GM10847 (cell line): ENCODE data around the gene CLDN7.

Experiments
- POLR2A ChIP-seq: IDR thresholded peaks from 2 replicates; pipeline ENCODE4 v1.6.1; 2011; ENCODE audit not compliant: insufficient read length; ENCODE audit errors: extremely low read depth

The CLDN7 gene

DNA sequence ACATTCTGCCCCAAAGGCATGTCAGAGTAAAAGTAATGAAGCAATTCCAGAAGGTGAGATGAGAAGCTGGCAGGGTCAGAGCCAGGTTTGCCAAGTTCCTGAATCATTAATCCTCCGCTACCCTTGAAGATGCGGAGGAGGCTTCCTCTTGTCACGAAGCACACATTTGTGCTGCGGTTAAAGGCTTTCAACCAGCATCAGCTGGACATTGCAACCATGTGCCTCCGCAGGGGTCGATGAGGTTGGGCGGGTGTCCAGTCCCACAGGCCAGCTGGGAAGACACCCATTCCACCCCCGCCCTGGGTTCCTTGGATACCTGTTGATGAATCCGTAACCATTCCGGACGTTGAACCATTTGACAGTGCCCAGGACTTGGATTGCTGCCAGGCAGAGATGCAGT is 30.9 kb upstream of the CLDN7 start:
- no peak for TF ChIP-seq POLR2A

DNA sequence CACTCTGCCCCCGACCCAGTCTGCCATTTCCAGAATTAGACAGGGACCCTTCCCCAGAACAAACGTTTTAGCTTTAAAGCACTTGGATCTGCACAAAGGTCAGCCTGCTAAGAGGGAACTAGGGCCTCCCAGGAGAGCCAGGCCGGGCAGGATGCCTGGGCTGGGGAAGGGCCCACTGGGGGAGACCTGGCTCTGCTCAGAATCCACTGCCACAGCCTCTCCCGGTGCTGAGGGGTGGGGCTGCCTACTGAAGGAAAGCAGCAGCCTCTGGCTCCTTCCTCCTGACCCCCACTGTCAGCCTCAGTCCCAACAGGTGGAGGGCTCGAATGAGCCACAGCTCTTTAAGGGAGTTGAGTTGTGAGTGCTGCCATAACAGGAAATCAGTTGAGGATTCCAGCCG is 30.5 kb upstream of the CLDN7 start:
- TF ChIP-seq POLR2A = no peak

DNA sequence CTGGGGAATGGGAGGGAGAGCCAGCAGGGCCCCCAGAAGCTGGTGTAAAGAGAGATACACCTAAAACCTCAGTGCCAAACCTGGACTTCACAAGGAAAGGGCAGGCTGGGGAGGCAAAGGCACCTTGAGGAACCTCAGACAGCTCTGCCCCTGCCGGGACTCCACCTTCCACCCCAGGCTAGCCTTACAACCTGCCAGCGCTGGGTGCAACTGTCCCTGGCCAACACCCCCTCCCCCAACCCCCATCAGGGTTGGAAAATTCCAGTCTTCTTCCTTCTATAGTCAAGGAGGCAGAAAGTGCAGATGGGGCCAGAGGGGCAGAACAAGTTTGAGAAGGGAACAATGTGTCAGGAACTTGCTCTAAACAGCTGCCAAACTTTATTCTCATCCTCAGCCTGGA is 29.9 kb upstream of the CLDN7 start:
- no peak for TF ChIP-seq POLR2A

DNA sequence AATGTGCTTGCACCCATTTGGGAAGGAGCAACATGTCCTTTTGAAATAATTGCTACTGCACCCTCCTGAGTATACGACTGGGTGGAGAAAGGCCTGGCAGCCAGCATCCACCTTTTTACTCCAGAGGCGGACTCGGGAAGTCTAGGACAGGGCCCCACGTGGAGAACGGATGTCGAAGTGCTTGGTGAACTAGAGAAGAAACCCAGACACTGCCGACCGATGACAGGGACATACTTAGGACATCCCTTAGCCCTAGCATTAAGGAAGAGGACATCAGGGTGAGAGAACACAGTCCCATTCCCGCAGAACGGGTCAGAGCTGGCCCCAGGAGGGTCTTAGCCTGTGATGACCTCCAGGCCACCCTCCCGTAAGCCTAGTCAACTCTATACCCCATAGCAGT is 28.4 kb upstream of the CLDN7 start:
- no peak for TF ChIP-seq POLR2A

DNA sequence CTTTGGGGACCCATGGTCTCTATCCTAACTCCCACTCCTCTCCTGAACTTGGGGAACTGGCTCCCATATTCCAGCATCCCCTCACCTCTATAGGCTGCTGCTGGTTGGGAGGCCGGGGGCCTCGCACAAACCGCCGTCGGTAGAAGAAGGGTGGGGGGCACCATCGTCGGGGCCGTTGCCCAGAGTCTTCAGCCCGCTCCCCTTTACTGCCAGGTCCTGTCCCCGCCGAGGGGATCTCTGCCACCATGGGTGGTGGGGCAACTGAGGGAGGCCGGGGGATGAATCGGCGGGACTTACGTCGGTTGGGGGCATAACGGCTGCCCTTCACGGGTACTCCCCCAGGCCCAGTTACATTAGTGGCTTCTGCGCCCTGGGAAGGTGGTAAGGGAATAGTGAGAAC is 27.9 kb upstream of the CLDN7 start:
- no peak for TF ChIP-seq POLR2A

DNA sequence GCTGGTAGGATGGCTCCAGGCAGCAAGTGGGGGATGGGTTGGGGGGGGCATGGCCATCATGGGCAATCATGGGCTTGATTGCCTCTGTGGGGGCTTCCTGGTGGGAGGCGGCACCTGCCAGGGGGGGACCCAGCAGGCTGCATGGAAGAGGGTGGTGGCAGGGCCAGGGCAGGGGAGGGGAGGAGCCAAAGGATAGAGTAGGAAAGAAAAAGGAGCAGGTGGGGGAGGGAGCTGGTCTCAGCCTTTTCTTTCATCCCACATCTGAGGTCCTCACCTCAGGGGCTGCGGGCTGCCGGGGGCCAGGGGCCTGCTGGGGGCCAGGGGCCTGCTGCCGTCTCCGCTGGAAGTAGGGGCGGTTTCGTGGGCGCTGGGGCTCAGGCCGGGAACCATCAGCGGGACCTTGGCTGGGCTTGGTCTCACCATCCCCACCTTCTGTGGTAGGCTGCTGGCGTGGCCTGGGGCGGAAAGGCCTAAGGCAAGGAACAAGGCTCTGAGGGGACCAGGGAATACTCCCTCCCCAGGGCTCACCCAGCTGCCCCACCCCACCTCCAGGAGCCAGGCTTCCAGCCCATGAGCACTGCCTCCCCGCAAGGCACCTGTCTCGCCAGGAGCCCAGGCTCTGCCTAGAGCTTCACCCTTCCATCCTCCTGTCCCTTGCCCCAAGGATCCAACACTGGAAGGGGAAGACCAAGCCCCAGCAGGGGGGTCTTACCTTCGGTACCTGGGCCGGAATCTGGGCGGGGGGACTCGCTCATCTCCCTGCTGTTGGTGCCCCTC is 27.2 kb upstream of the CLDN7 start:
- no peak for TF ChIP-seq POLR2A

DNA sequence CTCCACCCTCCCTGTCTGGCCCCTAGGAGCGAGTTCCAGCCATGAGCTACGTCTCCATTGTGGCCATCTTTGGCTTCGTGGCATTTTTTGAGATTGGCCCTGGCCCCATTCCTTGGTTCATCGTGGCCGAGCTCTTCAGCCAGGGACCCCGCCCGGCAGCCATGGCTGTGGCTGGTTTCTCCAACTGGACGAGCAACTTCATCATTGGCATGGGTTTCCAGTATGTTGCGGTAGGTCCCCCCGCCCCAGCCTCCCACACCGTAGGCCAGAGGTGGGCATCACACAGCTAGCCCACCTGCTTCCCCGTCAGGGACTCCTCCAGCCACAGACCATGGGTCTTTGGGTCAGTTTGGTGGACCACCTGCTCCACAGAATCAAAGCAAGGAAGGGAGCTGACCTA is 23.4 kb upstream of the CLDN7 start:
- TF ChIP-seq POLR2A = no peak

DNA sequence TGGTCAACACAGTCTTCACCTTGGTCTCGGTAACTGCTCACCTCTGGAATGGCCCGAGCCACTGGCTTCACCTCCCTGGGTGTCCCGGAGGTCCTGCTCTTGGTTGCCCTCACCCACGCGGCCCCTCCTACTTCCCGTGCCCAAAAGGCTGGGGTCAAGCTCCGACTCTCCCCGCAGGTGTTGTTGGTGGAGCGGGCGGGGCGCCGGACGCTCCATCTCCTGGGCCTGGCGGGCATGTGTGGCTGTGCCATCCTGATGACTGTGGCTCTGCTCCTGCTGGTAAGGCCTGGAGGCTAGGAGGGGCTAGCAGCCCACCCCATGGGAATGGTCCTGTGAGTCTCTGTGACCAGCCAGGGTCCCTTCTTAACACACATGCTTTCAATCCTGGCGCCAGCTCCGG is 22.6 kb upstream of the CLDN7 start:
- TF ChIP-seq POLR2A = no peak

DNA sequence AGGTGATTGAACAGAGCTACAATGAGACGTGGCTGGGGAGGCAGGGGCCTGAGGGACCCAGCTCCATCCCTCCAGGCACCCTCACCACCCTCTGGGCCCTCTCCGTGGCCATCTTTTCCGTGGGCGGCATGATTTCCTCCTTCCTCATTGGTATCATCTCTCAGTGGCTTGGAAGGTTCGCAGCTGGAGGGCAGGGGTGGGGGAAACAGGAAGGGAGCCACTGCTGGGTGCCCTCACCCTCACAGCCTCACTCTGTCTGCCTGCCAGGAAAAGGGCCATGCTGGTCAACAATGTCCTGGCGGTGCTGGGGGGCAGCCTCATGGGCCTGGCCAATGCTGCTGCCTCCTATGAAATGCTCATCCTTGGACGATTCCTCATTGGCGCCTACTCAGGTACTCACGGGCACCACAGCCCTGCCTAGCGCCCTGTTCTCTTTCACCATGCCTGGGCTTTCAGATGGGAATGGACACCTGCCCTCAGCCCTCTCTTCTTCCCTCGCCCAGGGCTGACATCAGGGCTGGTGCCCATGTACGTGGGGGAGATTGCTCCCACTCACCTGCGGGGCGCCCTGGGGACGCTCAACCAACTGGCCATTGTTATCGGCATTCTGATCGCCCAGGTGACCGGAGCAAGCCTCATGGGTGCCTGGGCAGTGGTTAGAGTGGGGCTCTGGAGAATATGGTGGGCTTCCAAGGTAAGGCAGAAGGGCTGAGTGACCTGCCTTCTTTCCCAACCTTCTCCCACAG is 21.4 kb upstream of the CLDN7 start:
- TF ChIP-seq POLR2A = no peak

DNA sequence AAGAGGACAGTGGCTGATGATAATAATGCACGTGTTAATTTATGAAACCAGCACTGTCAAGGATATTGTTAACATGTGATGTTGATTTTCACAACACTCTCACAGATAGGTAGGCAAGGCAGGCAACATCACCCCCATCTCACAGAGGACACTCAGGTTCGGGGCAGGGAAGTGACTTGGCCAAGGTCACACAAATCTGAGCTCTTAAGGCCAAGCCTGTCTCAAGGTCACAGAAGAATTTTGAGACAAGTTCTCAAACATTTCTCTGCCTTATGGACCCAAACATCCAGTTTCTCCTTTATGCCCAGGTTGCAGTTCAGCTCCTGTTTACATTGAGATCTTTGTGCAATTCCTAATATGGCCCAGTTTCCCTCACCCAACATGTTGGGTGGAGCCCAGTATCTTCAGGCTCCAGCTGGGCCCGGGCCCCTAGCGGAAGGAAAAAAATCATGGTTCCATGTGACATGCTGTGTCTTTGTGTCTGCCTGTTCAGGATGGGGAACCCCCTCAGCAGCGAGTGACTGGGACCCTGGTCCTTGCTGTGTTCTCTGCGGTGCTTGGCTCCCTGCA is 20.6 kb upstream of the CLDN7 start:
- TF ChIP-seq POLR2A = no peak

DNA sequence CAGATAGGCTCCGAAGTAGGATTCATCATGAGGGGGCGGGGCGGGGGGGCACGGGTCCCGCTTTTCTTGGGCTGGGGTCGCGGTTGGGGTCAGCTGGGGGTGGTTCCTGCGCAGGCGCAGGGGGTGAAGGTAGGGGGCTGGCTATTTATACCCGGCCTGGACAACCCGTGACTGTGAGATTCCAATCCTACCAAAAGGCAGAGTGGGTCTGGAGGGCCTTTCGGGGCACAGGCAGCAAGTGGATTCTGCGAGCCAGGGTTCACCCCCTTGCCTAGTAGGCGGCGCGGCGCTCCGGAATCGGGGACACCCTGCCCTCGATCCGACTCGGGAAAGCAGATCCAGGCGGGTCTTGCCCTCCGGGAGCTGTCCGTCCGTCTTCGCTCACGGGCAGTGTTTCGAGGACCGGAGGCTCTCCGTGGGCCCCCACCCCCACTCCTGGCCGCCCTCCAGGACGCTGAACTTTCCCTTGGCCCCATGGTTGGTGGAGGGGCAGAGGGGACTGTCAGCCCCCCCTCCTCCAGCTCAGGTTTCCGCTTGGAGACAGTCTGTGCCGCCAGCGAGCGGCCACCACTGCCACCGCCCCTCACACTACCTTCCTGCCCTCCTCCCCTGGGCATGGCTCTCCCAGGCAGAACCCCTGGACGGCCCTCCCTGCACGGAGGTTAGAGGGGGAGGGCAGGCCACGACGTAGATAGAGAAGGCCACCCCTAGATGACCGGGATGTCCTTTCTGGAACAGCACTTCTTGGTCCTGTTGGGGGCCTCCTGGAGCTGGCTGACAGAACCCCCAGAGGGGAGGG is 19.9 kb upstream of the CLDN7 start:
- no peak for TF ChIP-seq POLR2A

DNA sequence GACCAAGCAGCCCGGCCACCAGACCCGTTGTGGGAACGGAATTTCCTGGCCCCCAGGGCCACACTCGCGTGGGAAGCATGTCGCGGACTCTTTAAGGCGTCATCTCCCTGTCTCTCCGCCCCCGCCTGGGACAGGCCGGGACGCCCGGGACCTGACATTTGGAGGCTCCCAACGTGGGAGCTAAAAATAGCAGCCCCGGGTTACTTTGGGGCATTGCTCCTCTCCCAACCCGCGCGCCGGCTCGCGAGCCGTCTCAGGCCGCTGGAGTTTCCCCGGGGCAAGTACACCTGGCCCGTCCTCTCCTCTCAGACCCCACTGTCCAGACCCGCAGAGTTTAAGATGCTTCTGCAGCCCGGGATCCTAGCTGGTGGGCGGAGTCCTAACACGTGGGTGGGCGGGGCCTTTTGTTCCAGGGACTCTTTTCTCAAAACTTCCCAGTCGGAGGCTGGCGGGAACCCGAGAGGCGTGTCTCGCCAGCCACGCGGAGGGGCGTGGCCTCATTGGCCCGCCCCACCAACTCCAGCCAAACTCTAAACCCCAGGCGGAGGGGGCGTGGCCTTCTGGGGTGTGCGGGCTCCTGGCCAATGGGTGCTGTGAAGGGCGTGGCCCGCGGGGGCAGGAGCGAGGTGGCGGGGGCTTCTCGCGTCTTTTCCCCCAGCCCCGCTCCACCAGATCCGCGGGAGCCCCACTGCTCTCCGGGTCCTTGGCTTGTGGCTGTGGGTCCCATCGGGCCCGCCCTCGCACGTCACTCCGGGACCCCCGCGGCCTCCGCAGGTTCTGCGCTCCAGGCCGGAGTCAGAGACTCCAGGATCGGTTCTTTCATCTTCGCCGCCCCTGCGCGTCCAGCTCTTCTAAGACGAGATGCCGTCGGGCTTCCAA is 19.0 kb upstream of the CLDN7 start, which contains the start of gene SLC2A4:
Gene SLC2A4 (plus strand): TSS at position 645 of the 879 bp plus-strand sequence. CDS start 217 bp downstream, at position 862.
- no peak for TF ChIP-seq POLR2A

DNA sequence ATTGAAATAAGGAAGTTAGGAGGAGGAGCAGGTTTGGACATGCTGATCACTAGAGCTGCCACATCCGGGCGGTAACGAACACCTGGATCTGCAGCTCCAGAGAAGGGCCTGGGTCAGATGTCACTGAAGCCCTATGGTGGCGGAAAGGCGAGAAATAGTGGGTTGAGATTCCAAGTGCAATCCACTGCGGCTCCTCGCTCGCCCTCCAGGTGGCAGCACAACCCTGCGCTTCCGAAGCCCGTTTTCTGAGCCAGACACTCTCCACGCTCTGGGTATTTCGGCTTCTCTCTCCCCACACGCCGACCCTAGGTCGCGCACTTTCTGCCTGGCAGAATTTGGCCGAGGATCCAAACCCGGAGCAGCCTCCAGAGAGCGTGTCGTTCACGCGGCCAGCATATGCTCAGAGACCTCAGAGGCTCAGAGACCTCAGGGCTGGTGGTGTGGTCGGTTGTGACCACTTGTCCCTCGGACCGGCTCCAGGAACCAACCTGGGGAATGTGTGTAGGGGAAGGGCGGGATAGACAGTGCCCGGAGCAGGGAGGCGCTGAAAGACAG is 18.3 kb upstream of the CLDN7 start:
- no peak for TF ChIP-seq POLR2A

DNA sequence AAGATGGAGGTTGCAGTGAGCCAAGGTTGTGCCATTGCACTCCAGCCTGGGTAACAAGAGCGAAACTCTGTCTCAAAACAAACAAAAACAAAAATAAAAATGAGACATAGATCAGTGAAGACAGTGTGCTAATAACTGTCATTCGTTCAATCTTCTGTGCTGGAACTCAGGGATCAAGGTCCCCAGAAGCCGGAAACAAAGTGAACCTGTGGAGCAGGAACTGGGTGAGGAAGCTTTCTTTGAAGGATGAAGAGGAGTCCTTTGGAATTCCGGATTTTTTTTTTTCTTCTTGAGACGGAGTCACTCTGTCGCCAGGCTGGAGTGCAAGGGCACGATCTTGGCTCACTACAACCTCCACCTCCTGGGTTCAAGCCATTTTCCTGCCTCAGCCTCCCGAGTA is 17.2 kb upstream of the CLDN7 start:
- no peak for TF ChIP-seq POLR2A

DNA sequence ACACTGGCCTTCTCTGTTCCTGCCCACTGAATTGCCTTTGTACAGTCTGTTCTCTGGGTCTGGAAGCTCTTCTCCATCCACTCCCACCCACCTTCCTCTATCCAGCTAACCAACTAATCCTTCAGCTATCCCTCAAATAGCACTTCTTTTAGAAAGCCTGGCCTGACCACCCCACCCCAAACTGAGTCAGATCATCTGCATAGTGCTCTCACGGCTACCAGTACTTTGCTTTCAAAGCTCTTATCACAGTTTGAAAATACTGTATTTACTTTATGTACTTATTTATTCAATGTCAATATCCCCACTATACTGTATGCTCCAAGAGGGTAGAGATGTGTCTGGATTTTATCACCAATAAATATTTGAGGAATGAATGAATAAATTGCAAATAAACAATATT is 4.5 kb upstream of the CLDN7 start:
- TF ChIP-seq POLR2A = no peak

DNA sequence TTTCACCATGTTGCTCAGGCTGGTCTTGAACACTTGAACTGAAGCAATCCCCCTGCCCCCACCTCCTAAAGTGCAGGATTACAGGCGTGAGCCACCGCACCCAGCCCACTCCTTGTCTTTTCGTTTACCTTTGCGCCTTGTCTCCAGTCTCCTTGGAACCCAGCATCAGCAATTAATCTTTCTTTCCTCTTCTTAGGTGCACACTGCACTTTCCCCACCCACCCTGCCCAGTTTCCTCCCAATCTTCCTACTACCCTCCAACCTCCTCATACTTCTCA is 1.5 kb upstream of the CLDN7 start:
- TF ChIP-seq POLR2A = no peak
